ENCODE measurements around the gene MUC13. TPM values are rescaled to one million over a fixed set of nuclear protein-coding genes. Genes with fewer than 3 reads are reported as not detected.

MUC13 gene
- total RNA-seq, 1 experiment from 2014 or later: 0.04 TPM

- Histone ChIP-seq H3K9ac (ENCODE audit: low read length) (no peak overlapping the region), H2AFZ (ENCODE audit: low read length) (no peak overlapping the region), H3K27ac (ENCODE audit: low read length) (no peak overlapping the region), H3K4me1 (ENCODE audit: insufficient read depth, low read length) (no peaks in the 10 kb centered on the region), H3K9me3 (ENCODE audit: low read length) (no peaks in the 10 kb centered on the region), H3K9me2 (replicated peaks; ENCODE audit: low read length) (no peaks in the 10 kb centered on the region), H3F3A (ENCODE audit: low read length, unreplicated experiment) (no peaks in the 10 kb centered on the region), H3K27me3 (ENCODE audit: low read length) (no peaks in the 10 kb centered on the region), H3K4me2 (ENCODE audit: low read length) (no peak overlapping the region), H4K20me1 (ENCODE audit: low read length) (no peaks in the 10 kb centered on the region), H3K4me3 (ENCODE audit: low read length) (no peak overlapping the region), H3K36me3 (ENCODE audit: low read depth, low read length) (no peaks in the 10 kb centered on the region), H3K79me2 (ENCODE audit: low read length) (no peaks in the 10 kb centered on the region)
- POLR2A ChIA-PET (ENCODE audit: unreplicated experiment): no interaction called here
- no TSS peak for BruUV-seq (replicated peaks)
- DNase-seq (no peak), ATAC-seq (no peak)
- CTCF ChIA-PET: no interaction called here
- TF ChIP-seq EZH2 (IDR thresholded peaks at IDR 0.05; ENCODE audit: low read length, unreplicated experiment) (no peak), CTCF (conservative IDR thresholded peaks at IDR 0.05; ENCODE audit: low read depth, low read length) (no peak), EZH2phosphoT487 (IDR thresholded peaks at IDR 0.05; ENCODE audit: borderline replicate concordance, low read length) (no peak)
- intact Hi-C loops (cut with micrococcal nuclease): no loop called here
Observed at GRCh38 chr3:124916837-124917409, 17.6 kb downstream of the MUC13 start.

GRCh38 chr3:124915254-124915653, 19.3 kb downstream of the MUC13 start:
- Histone ChIP-seq H3K9me3 (ENCODE audit: low read length) (no peaks in the 10 kb centered on the region), H3K27ac (ENCODE audit: low read length) (no peak overlapping the region), H3K27me3 (ENCODE audit: low read length) (no peaks in the 10 kb centered on the region), H3K9ac (ENCODE audit: low read length) (no peak overlapping the region), H3K36me3 (ENCODE audit: low read depth, low read length) (no peaks in the 10 kb centered on the region), H3K9me2 (replicated peaks; ENCODE audit: low read length) (no peaks in the 10 kb centered on the region), H2AFZ (ENCODE audit: low read length) (no peak overlapping the region), H4K20me1 (ENCODE audit: low read length) (no peaks in the 10 kb centered on the region), H3K4me2 (ENCODE audit: low read length) (no peak overlapping the region), H3F3A (ENCODE audit: low read length, unreplicated experiment) (no peaks in the 10 kb centered on the region), H3K79me2 (ENCODE audit: low read length) (no peaks in the 10 kb centered on the region), H3K4me3 (ENCODE audit: low read length) (no peak overlapping the region), H3K4me1 (ENCODE audit: insufficient read depth, low read length) (no peaks in the 10 kb centered on the region)
- TF ChIP-seq EZH2 (IDR thresholded peaks at IDR 0.05; ENCODE audit: low read length, unreplicated experiment): no peak
- no peak for DNase-seq
- no TSS peak for BruUV-seq (replicated peaks)
- ChIA-PET CTCF (no interaction called here), POLR2A (ENCODE audit: unreplicated experiment) (no interaction called here)
- intact Hi-C loops (cut with micrococcal nuclease): no loop called here
- no peak for ATAC-seq

- intact Hi-C loops (cut with micrococcal nuclease): no loop called here
- no peaks in the 10 kb centered on the region for H3K27me3 ChIP-seq (ENCODE audit: low read length)
- no peaks in the 10 kb centered on the region for H3F3A ChIP-seq (ENCODE audit: low read length, unreplicated experiment)
- TF ChIP-seq EZH2phosphoT487 (IDR thresholded peaks at IDR 0.05; ENCODE audit: borderline replicate concordance, low read length) (no peak), EZH2 (IDR thresholded peaks at IDR 0.05; ENCODE audit: low read length, unreplicated experiment) (no peak), CTCF (conservative IDR thresholded peaks at IDR 0.05; ENCODE audit: low read depth, low read length) (no peak)
- no peaks in the 10 kb centered on the region for H4K20me1 ChIP-seq (ENCODE audit: low read length)
- H2AFZ ChIP-seq (ENCODE audit: low read length): no peak overlapping the region
- no peak overlapping the region for H3K4me3 ChIP-seq (ENCODE audit: low read length)
- no TSS peak for BruUV-seq (replicated peaks)
- no peak overlapping the region for H3K27ac ChIP-seq (ENCODE audit: low read length)
- H3K9me3 ChIP-seq (ENCODE audit: low read length): no peaks in the 10 kb centered on the region
- ATAC-seq: no peak
- H3K9ac ChIP-seq (ENCODE audit: low read length): no peak overlapping the region
- H3K9me2 ChIP-seq (replicated peaks; ENCODE audit: low read length): no peaks in the 10 kb centered on the region
- H3K36me3 ChIP-seq (ENCODE audit: low read depth, low read length): no peaks in the 10 kb centered on the region
- no peaks in the 10 kb centered on the region for H3K4me1 ChIP-seq (ENCODE audit: insufficient read depth, low read length)
- CTCF ChIA-PET: no interaction called here
- POLR2A ChIA-PET (ENCODE audit: unreplicated experiment): no interaction called here
- no peak for DNase-seq
- H3K4me2 ChIP-seq (ENCODE audit: low read length): no peak overlapping the region
- no peaks in the 10 kb centered on the region for H3K79me2 ChIP-seq (ENCODE audit: low read length)
Observed at GRCh38 chr3:124907957-124908356, 26.6 kb downstream of the MUC13 start.

Measured in PC-3 (cell line).